ENCODE measurements around the gene TRPC4AP.
A peak's percentile ranks its signal among the peaks of the same experiment; 100 is the strongest.
"Not testable (repeated sequence)": the region's sequence is repeated elsewhere in the genome, so short reads cannot be mapped to it uniquely, and the experiment has no call there.

TRPC4AP gene

GRCh38 chr20:35117196-35117595 is 24.6 kb upstream of the TRPC4AP start:
- Mint-ChIP-seq H3K4me1 (no peaks in the 10 kb centered on the region), H3K27me3 (no peaks in the 10 kb centered on the region), H3K36me3 (peaks cover 48% of the 10 kb centered on the region), H3K27ac (no peak overlapping the region), H3K4me3 (no peak overlapping the region), H3K9me3 (no peaks in the 10 kb centered on the region)
- CTCF ChIA-PET = interaction anchor here (1.3 kb wide), 1 partner anchor 21 kb away, joined by 7 read pairs; no protein-coding TSS in a partner anchor
- DNase-seq = no peak

- CTCF ChIA-PET = interaction anchor here (0.7 to 1.3 kb wide), 2 partner anchors 20 to 191 kb away, joined by 6 to 7 read pairs; no protein-coding TSS in a partner anchor
- DNase-seq = no peak
- no peaks in the 10 kb centered on the region for H3K27me3 Mint-ChIP-seq
- H3K4me1 Mint-ChIP-seq = no peaks in the 10 kb centered on the region
- H3K27ac Mint-ChIP-seq = peak overlapping the region; percentile 64
- no peak overlapping the region for H3K4me3 Mint-ChIP-seq
- H3K9me3 Mint-ChIP-seq = no peaks in the 10 kb centered on the region
- H3K36me3 Mint-ChIP-seq = peaks cover 41% of the 10 kb centered on the region
Observed at GRCh38 chr20:35116258-35116657, 23.7 kb upstream of the TRPC4AP start.

- DNase-seq = no peak
- Mint-ChIP-seq H3K4me3 (no peak overlapping the region), H3K27me3 (no peaks in the 10 kb centered on the region), H3K36me3 (peaks cover 39% of the 10 kb centered on the region), H3K9me3 (no peaks in the 10 kb centered on the region), H3K27ac (peak overlapping the region; percentile 46), H3K4me1 (no peaks in the 10 kb centered on the region)
- CTCF ChIA-PET = no interaction called here
Observed at GRCh38 chr20:35115606-35116005, 23.0 kb upstream of the TRPC4AP start.

- H3K27me3 Mint-ChIP-seq, DNase-seq, H3K9me3 Mint-ChIP-seq, H3K4me3 Mint-ChIP-seq, H3K4me1 Mint-ChIP-seq, CTCF ChIA-PET, H3K27ac Mint-ChIP-seq: not testable (repeated sequence)
- peaks cover 24% of the 10 kb centered on the region for H3K36me3 Mint-ChIP-seq
Observed at GRCh38 chr20:35112276-35112675, 19.7 kb upstream of the TRPC4AP start.

- no peaks in the 10 kb centered on the region for H3K4me1 Mint-ChIP-seq
- no peak overlapping the region for H3K4me3 Mint-ChIP-seq
- CTCF ChIA-PET = interaction anchor here (0.6 kb wide), 1 partner anchor 15 kb away, joined by 3 read pairs; no protein-coding TSS in a partner anchor
- DNase-seq = no peak
- no peaks in the 10 kb centered on the region for H3K9me3 Mint-ChIP-seq
- H3K36me3 Mint-ChIP-seq = peaks cover 20% of the 10 kb centered on the region
- H3K27me3 Mint-ChIP-seq = no peaks in the 10 kb centered on the region
- no peak overlapping the region for H3K27ac Mint-ChIP-seq
Observed at GRCh38 chr20:35111141-35111888, 18.7 kb upstream of the TRPC4AP start.

- Mint-ChIP-seq H3K9me3 (no peaks in the 10 kb centered on the region), H3K36me3 (peaks cover 6% of the 10 kb centered on the region), H3K27me3 (no peaks in the 10 kb centered on the region), H3K27ac (no peak overlapping the region), H3K4me3 (no peak overlapping the region), H3K4me1 (no peaks in the 10 kb centered on the region)
- CTCF ChIA-PET = no interaction called here
- no peak for DNase-seq
Observed at GRCh38 chr20:35108921-35109320, 16.3 kb upstream of the TRPC4AP start.

- Mint-ChIP-seq H3K27me3 (peaks cover 3% of the 10 kb centered on the region), H3K9me3 (no peaks in the 10 kb centered on the region), H3K4me1 (no peaks in the 10 kb centered on the region), H3K4me3 (no peak overlapping the region), H3K36me3 (peaks cover 6% of the 10 kb centered on the region), H3K27ac (no peak overlapping the region)
- no peak for DNase-seq
- CTCF ChIA-PET = interaction anchor here (1.0 kb wide), 1 partner anchor 10 kb away, joined by 3 read pairs; no protein-coding TSS in a partner anchor
Observed at GRCh38 chr20:35106827-35107380, 14.3 kb upstream of the TRPC4AP start.

GRCh38 chr20:35104685-35105295 is 12.2 kb upstream of the TRPC4AP start:
- H3K27ac Mint-ChIP-seq = peak overlapping the region; percentile 19
- CTCF ChIA-PET = interaction anchor here (0.6 kb wide), 1 partner anchor 10 kb away, joined by 4 read pairs; no protein-coding TSS in a partner anchor
- H3K4me1 Mint-ChIP-seq = no peaks in the 10 kb centered on the region

GRCh38 chr20:35101620-35102019 is 9.0 kb upstream of the TRPC4AP start:
- no peaks in the 10 kb centered on the region for H3K9me3 Mint-ChIP-seq
- H3K4me3 Mint-ChIP-seq = no peak overlapping the region
- no peak overlapping the region for H3K27ac Mint-ChIP-seq
- H3K27me3 Mint-ChIP-seq = peaks cover 3% of the 10 kb centered on the region
- no peaks in the 10 kb centered on the region for H3K36me3 Mint-ChIP-seq
- CTCF ChIA-PET = no interaction called here
- no peak for DNase-seq
- H3K4me1 Mint-ChIP-seq = no peaks in the 10 kb centered on the region

More at GRCh38 chr20:35104685-35105295, 12.2 kb upstream of the TRPC4AP start:
- H3K36me3 Mint-ChIP-seq = no peaks in the 10 kb centered on the region
- DNase-seq = no peak
- peaks cover 3% of the 10 kb centered on the region for H3K27me3 Mint-ChIP-seq
- H3K9me3 Mint-ChIP-seq = no peaks in the 10 kb centered on the region
- H3K4me3 Mint-ChIP-seq = no peak overlapping the region

GRCh38 chr20:35093267-35093884 is 769 bp upstream of the TRPC4AP start:
- Mint-ChIP-seq H3K4me1 (peaks cover 47% of the 10 kb centered on the region), H3K27ac (peak overlapping the region; percentile 88)

GRCh38 chr20:35091816-35092523 is 637 bp downstream of the TRPC4AP start:
- CTCF ChIA-PET = interaction anchor here (0.9 kb wide), 1 partner anchor 8 kb away, joined by 3 read pairs; no protein-coding TSS in a partner anchor
- no peaks in the 10 kb centered on the region for H3K9me3 Mint-ChIP-seq
- H3K4me1 Mint-ChIP-seq = peaks cover 49% of the 10 kb centered on the region
- H3K27me3 Mint-ChIP-seq = no peaks in the 10 kb centered on the region
- peak overlapping the region; percentile 93 for H3K27ac Mint-ChIP-seq
- DNase-seq = no peak
- peak overlapping the region; percentile 92 for H3K4me3 Mint-ChIP-seq
- H3K36me3 Mint-ChIP-seq = peaks cover 17% of the 10 kb centered on the region

More at GRCh38 chr20:35093267-35093884, 769 bp upstream of the TRPC4AP start:
- no peaks in the 10 kb centered on the region for H3K9me3 Mint-ChIP-seq
- H3K27me3 Mint-ChIP-seq = no peaks in the 10 kb centered on the region
- CTCF ChIA-PET = interaction anchor here (1.7 kb wide), 1 partner anchor 218 kb away, joined by 8 read pairs; no protein-coding TSS in a partner anchor
- DNase-seq = no peak
- H3K36me3 Mint-ChIP-seq = peaks cover 12% of the 10 kb centered on the region
- peak overlapping the region; percentile 92 for H3K4me3 Mint-ChIP-seq

GRCh38 chr20:35088231-35089145 is 4.1 kb downstream of the TRPC4AP start:
- DNase-seq = no peak
- no peak overlapping the region for H3K4me3 Mint-ChIP-seq
- no peaks in the 10 kb centered on the region for H3K9me3 Mint-ChIP-seq
- no peaks in the 10 kb centered on the region for H3K27me3 Mint-ChIP-seq
- H3K27ac Mint-ChIP-seq = no peak overlapping the region
- CTCF ChIA-PET = interaction anchor here (0.6 kb wide), 2 partner anchors 8 to 255 kb away, joined by 3 read pairs; no protein-coding TSS in a partner anchor
- peaks cover 18% of the 10 kb centered on the region for H3K36me3 Mint-ChIP-seq
- H3K4me1 Mint-ChIP-seq = peaks cover 45% of the 10 kb centered on the region

- Mint-ChIP-seq H3K27ac (no peak overlapping the region), H3K4me3 (no peak overlapping the region), H3K4me1 (peaks cover 40% of the 10 kb centered on the region), H3K36me3 (peaks cover 18% of the 10 kb centered on the region), H3K9me3 (no peaks in the 10 kb centered on the region), H3K27me3 (no peaks in the 10 kb centered on the region)
- DNase-seq = no peak
- CTCF ChIA-PET = interaction anchor here (0.6 kb wide), 2 partner anchors 8 to 255 kb away, joined by 3 read pairs; no protein-coding TSS in a partner anchor
Observed at GRCh38 chr20:35087791-35088190, 4.8 kb downstream of the TRPC4AP start.
